ENCODE data around the gene DACH1. TPM values are rescaled to one million over a fixed set of nuclear protein-coding genes. Genes with fewer than 3 reads are reported as not detected.

Gene DACH1
- total RNA-seq, 1 experiment from 2014 or later: 0.14 TPM

DNA sequence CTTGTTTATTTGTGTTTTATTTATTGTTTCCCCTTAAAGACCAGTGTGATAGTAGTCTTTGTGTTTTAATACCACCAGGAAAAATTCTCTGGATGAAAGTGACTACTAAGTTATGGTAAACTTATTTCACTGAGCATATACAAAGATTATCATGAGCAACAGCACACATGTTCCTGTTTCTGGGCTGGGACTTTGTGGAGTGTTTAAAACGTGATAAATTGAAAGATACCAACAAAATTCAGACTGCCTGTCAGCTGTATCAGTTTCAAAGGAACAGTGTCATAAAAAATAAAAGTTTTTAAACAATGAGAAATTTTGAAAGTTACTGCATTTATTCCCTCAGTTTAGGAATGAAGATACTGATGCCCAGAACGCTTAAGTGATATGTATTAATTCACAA lies 259.4 kb downstream of the DACH1 start:
- BruUV-seq (replicated peaks): no TSS peak
- no peak for TF ChIP-seq CTCF (IDR thresholded peaks at IDR 0.05; ENCODE audit: unreplicated experiment)
- Mint-ChIP-seq H3K4me1 (ENCODE audit: low read depth, unreplicated experiment) (no peaks in the 10 kb centered on the region), H3K4me3 (ENCODE audit: low read depth, unreplicated experiment) (no peak overlapping the region), H3K9me3 (ENCODE audit: low read depth, unreplicated experiment) (no peaks in the 10 kb centered on the region), H3K36me3 (ENCODE audit: insufficient read depth, unreplicated experiment) (no peaks in the 10 kb centered on the region), H3K27me3 (ENCODE audit: unreplicated experiment) (no peaks in the 10 kb centered on the region), H3K27ac (ENCODE audit: unreplicated experiment) (no peak overlapping the region)
- no peak for DNase-seq
- intact Hi-C loops (cut with micrococcal nuclease; ENCODE audit: unreplicated experiment): no loop called here
- CTCF ChIA-PET: no interaction called here

GRCh38 chr13:71606818-71607217 lies 260.2 kb downstream of the DACH1 start:
- no peaks in the 10 kb centered on the region for H3K4me1 Mint-ChIP-seq (ENCODE audit: low read depth, unreplicated experiment)
- no peaks in the 10 kb centered on the region for H3K27me3 Mint-ChIP-seq (ENCODE audit: unreplicated experiment)
- no peak for DNase-seq
- no peak overlapping the region for H3K4me3 Mint-ChIP-seq (ENCODE audit: low read depth, unreplicated experiment)
- no TSS peak for BruUV-seq (replicated peaks)
- no peaks in the 10 kb centered on the region for H3K36me3 Mint-ChIP-seq (ENCODE audit: insufficient read depth, unreplicated experiment)
- intact Hi-C loops (cut with micrococcal nuclease; ENCODE audit: unreplicated experiment): no loop called here
- no peak overlapping the region for H3K27ac Mint-ChIP-seq (ENCODE audit: unreplicated experiment)
- TF ChIP-seq CTCF (IDR thresholded peaks at IDR 0.05; ENCODE audit: unreplicated experiment): no peak
- CTCF ChIA-PET: no interaction called here
- H3K9me3 Mint-ChIP-seq (ENCODE audit: low read depth, unreplicated experiment): no peaks in the 10 kb centered on the region

- DNase-seq: no peak
- Mint-ChIP-seq H3K4me1 (ENCODE audit: low read depth, unreplicated experiment) (no peaks in the 10 kb centered on the region), H3K4me3 (ENCODE audit: low read depth, unreplicated experiment) (no peak overlapping the region), H3K27ac (ENCODE audit: unreplicated experiment) (no peak overlapping the region), H3K9me3 (ENCODE audit: low read depth, unreplicated experiment) (no peaks in the 10 kb centered on the region), H3K27me3 (ENCODE audit: unreplicated experiment) (no peaks in the 10 kb centered on the region), H3K36me3 (ENCODE audit: insufficient read depth, unreplicated experiment) (no peaks in the 10 kb centered on the region)
- CTCF ChIA-PET: no interaction called here
- TF ChIP-seq CTCF (IDR thresholded peaks at IDR 0.05; ENCODE audit: unreplicated experiment): no peak
- intact Hi-C loops (cut with micrococcal nuclease; ENCODE audit: unreplicated experiment): no loop called here
- BruUV-seq (replicated peaks): no TSS peak
These were observed 261.3 kb downstream of the DACH1 start for GRCh38 chr13:71605744-71606143.

DNA sequence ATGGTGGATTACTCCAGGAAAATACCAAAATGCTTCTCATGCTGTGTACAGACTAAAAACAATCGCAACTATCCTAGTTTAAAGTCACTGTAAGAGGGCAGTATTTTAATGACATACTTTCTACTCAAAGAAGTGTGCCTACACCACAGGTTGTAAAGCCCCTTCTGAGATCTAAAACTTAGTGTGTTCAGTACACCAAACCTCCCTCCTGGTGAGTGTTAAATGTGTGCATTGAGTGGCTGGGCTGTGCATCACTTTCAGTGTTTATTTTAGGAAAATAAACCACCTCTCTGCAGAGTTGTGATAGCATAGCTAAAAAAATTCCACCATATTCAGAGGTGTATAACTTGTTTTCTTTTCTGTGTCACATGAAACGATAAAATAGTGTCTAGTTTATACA lies 263.7 kb downstream of the DACH1 start:
- TF ChIP-seq CTCF (IDR thresholded peaks at IDR 0.05; ENCODE audit: unreplicated experiment): no peak
- H3K4me1 Mint-ChIP-seq (ENCODE audit: low read depth, unreplicated experiment): no peaks in the 10 kb centered on the region
- CTCF ChIA-PET: no interaction called here
- H3K27me3 Mint-ChIP-seq (ENCODE audit: unreplicated experiment): no peaks in the 10 kb centered on the region
- no TSS peak for BruUV-seq (replicated peaks)
- no peaks in the 10 kb centered on the region for H3K9me3 Mint-ChIP-seq (ENCODE audit: low read depth, unreplicated experiment)
- no peaks in the 10 kb centered on the region for H3K36me3 Mint-ChIP-seq (ENCODE audit: insufficient read depth, unreplicated experiment)
- intact Hi-C loops (cut with micrococcal nuclease; ENCODE audit: unreplicated experiment): no loop called here
- no peak overlapping the region for H3K27ac Mint-ChIP-seq (ENCODE audit: unreplicated experiment)
- DNase-seq: no peak
- H3K4me3 Mint-ChIP-seq (ENCODE audit: low read depth, unreplicated experiment): no peak overlapping the region

DNA sequence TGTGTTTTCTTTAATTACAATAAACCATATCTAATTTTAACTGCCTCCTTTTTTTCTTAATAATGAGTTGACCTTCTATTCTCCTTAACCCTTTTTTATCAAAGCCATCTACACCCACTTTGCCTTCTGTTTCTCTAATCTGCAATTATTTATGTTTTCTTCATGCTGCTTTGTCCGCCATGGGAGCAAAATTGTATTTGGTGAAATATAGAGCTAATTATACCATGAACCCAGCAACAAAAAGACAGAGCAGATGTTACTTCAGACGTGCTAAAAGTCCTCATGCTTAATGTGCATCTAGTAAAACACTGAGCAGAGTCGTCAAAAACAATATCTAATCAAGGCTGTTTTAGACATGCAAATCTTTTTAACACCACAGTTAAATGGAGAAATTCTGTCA lies 264.7 kb downstream of the DACH1 start:
- Mint-ChIP-seq H3K4me1 (ENCODE audit: low read depth, unreplicated experiment) (no peaks in the 10 kb centered on the region), H3K36me3 (ENCODE audit: insufficient read depth, unreplicated experiment) (no peaks in the 10 kb centered on the region), H3K27me3 (ENCODE audit: unreplicated experiment) (no peaks in the 10 kb centered on the region), H3K27ac (ENCODE audit: unreplicated experiment) (no peak overlapping the region), H3K4me3 (ENCODE audit: low read depth, unreplicated experiment) (no peak overlapping the region), H3K9me3 (ENCODE audit: low read depth, unreplicated experiment) (no peaks in the 10 kb centered on the region)
- CTCF ChIA-PET: no interaction called here
- no peak for DNase-seq
- no TSS peak for BruUV-seq (replicated peaks)
- TF ChIP-seq CTCF (IDR thresholded peaks at IDR 0.05; ENCODE audit: unreplicated experiment): no peak
- intact Hi-C loops (cut with micrococcal nuclease; ENCODE audit: unreplicated experiment): no loop called here

Data from Calu3 (cell line).